A549 (cell line): ENCODE measurements around the gene SLITRK2.

Experiments used
- CBX2 ChIP-seq: fragments of 200-600 bp; sonication (generic); IDR thresholded peaks from 2 replicates; pipeline ENCODE4 v1.6.1; 2016; ENCODE audit warnings: low read depth, mild to moderate bottlenecking, borderline replicate concordance
- CEBPB ChIP-seq, 2 experiments: fragments of >200 bp in 1 of 2; sonication (Bioruptor Twin) in 1 of 2; formaldehyde crosslinking in 1 of 2; IDR thresholded peaks; 2 replicates each; pipeline ENCODE4 v1.6.1; 2012 to 2016
- JUN ChIP-seq, 2 experiments: fragments of >200 bp; sonication (Bioruptor Twin); formaldehyde crosslinking; IDR thresholded peaks; 2 replicates in 1 of 2; 3 replicates in 1 of 2; pipeline ENCODE4 v1.6.1; 2016 to 2017
- NFE2L2 ChIP-seq: fragments of 150-350 bp; conservative IDR thresholded peaks from 2 replicates; pipeline ENCODE4 v1.6.1; 2014; ENCODE audit warnings: low read length
- PHF8 ChIP-seq: fragments of 200-600 bp; sonication (generic); IDR thresholded peaks from 2 replicates; pipeline ENCODE4 v1.6.1; 2016; ENCODE audit warnings: low read depth, mild to moderate bottlenecking, antibody characterized with exemption, moderate library complexity, borderline replicate concordance
- POLR2A ChIP-seq: IDR thresholded peaks from 2 replicates; pipeline ENCODE4 v1.6.1; 2012; ENCODE audit warnings: mild to moderate bottlenecking, low read length
- RAD21 ChIP-seq, 2 experiments: fragments of >200 bp in 1 of 2; sonication (Bioruptor Twin) in 1 of 2; formaldehyde crosslinking in 1 of 2; IDR thresholded peaks in 1 of 2; conservative IDR thresholded peaks in 1 of 2; 2 replicates in 1 of 2; 3 replicates in 1 of 2; pipeline ENCODE4 v1.6.1; 2012 to 2018; ENCODE audit warnings: inconsistent platforms in 1 of 2
- SMC3 ChIP-seq: fragments of >200 bp; sonication (Bioruptor Twin); formaldehyde crosslinking; IDR thresholded peaks from 3 replicates; pipeline ENCODE4 v1.6.1; 2018; ENCODE audit warnings: inconsistent platforms
- TF ChIP-seq, protein P1 (sequence below): fragments of >200 bp; sonication (Bioruptor Twin); formaldehyde crosslinking; IDR thresholded peaks from 3 replicates; pipeline ENCODE4 v1.5.1; 2016
- TF ChIP-seq, protein P2 (sequence below): IDR thresholded peaks from 2 replicates; pipeline ENCODE4 v1.6.1; 2012

DNA sequence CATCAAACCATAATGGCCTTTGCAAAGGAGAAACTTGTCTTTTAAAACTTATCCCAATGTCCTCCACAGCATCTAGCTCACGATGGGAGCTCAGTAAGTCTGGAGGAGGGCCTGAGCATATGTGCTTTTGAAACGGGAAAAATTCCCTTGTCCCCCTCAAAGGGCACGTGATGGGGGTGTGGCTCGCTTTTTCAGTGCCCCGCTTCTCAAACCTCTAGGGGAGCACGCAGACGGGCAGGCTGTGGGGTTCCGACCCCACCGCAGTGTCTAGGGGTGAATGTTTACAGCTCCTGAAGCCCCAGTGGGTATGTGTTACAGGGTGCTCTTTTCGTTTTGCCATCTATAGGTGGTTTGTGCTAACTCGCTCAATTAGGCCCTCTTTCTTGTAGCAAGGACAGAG, 31.2 kb downstream of the SLITRK2 start:
- TF ChIP-seq POLR2A (no peak), NFE2L2 (no peak), CBX2 (no peak), JUN (IDR thresholded peaks at IDR 0.05) (no peak), CEBPB (IDR thresholded peaks at IDR 0.05) (no peak), RAD21 (conservative IDR thresholded peaks at IDR 0.05 in 1 of 2, IDR thresholded peaks at IDR 0.05 in 1 of 2) (no peak), SMC3 (no peak), PHF8 (no peak)
- TF ChIP-seq, protein P1, sequence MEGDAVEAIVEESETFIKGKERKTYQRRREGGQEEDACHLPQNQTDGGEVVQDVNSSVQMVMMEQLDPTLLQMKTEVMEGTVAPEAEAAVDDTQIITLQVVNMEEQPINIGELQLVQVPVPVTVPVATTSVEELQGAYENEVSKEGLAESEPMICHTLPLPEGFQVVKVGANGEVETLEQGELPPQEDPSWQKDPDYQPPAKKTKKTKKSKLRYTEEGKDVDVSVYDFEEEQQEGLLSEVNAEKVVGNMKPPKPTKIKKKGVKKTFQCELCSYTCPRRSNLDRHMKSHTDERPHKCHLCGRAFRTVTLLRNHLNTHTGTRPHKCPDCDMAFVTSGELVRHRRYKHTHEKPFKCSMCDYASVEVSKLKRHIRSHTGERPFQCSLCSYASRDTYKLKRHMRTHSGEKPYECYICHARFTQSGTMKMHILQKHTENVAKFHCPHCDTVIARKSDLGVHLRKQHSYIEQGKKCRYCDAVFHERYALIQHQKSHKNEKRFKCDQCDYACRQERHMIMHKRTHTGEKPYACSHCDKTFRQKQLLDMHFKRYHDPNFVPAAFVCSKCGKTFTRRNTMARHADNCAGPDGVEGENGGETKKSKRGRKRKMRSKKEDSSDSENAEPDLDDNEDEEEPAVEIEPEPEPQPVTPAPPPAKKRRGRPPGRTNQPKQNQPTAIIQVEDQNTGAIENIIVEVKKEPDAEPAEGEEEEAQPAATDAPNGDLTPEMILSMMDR, result no peak
- TF ChIP-seq, protein P2, sequence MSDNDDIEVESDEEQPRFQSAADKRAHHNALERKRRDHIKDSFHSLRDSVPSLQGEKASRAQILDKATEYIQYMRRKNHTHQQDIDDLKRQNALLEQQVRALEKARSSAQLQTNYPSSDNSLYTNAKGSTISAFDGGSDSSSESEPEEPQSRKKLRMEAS, result no peak
